IgD-negative memory B cell (primary cell): ENCODE results near the gene BPI. TPM values are rescaled to one million over a fixed set of nuclear protein-coding genes. Genes with fewer than 3 reads are reported as not detected.
A peak's percentile ranks its signal among the peaks of the same experiment; 100 is the strongest.

ENCODE experiments used
- H3K27ac Mint-ChIP-seq, 3 donors: one replicate each; pipeline ENCODE4 v1.8.0; 2020 to 2022; ENCODE audit warnings: mild to moderate bottlenecking in 3 of 3, mixed read lengths in 3 of 3, moderate library complexity in 1 of 3
- H3K27me3 Mint-ChIP-seq: one replicate; pipeline ENCODE4 v1.8.0; 2021; ENCODE audit warnings: mixed read lengths
- H3K36me3 Mint-ChIP-seq: one replicate; pipeline ENCODE4 v1.8.0; 2020; ENCODE audit warnings: mild to moderate bottlenecking, mixed read lengths
- H3K4me1 Mint-ChIP-seq, 3 donors: one replicate each; pipeline ENCODE4 v1.8.0; 2020 to 2022; ENCODE audit warnings: mixed read lengths in 3 of 3, mild to moderate bottlenecking in 1 of 3
- H3K4me3 Mint-ChIP-seq, 4 donors: one replicate each; pipeline ENCODE4 v1.8.0; 2020 to 2022; ENCODE audit warnings: mild to moderate bottlenecking in 4 of 4, mixed read lengths in 4 of 4, moderate library complexity in 3 of 4
- H3K9me3 Mint-ChIP-seq, 3 donors: one replicate each; pipeline ENCODE4 v1.8.0; 2020 to 2021; ENCODE audit warnings: mixed read lengths in 3 of 3, mild to moderate bottlenecking in 1 of 3
- polyA plus RNA-seq: library from polyadenylated mRNA; unstranded; fragments of 300-500 nt; fragmentation: Illumina TruSeq; gene quantifications from one replicate; pipeline ENCODE4 v1.2.3, GENCODE V29; 2021

Gene BPI
- polyA plus RNA-seq, 1 donor from 2014 or later = not detected

GRCh38 chr20:38290829-38291814 lies 12.8 kb upstream of the BPI start:
- Mint-ChIP-seq H3K27me3 (peaks cover 22% of the 10 kb centered on the region), H3K9me3 (peaks cover 0 to 2% (median 0%) of the 10 kb centered on the region in 3 donors), H3K4me1 (peaks cover 0 to 5% (median 1%) of the 10 kb centered on the region in 3 donors), H3K27ac (no peak overlapping the region), H3K36me3 (peaks cover 1% of the 10 kb centered on the region), H3K4me3 (no peak overlapping the region)

- Mint-ChIP-seq H3K27me3 (peaks cover 18% of the 10 kb centered on the region), H3K9me3 (no peaks in the 10 kb centered on the region), H3K36me3 (peaks cover 1% of the 10 kb centered on the region), H3K4me1 (peaks cover 0 to 5% (median 1%) of the 10 kb centered on the region in 3 donors), H3K4me3 (no peak overlapping the region), H3K27ac (peak overlapping the region in 1 of 3 donors; percentile 78)
Observed at GRCh38 chr20:38291966-38292365, 12.0 kb upstream of the BPI start.

- peaks cover 1% of the 10 kb centered on the region for H3K36me3 Mint-ChIP-seq
- H3K9me3 Mint-ChIP-seq = no peaks in the 10 kb centered on the region
- H3K4me1 Mint-ChIP-seq = peaks cover 0 to under 1% (median under 1%) of the 10 kb centered on the region in 3 donors
- no peak overlapping the region for H3K4me3 Mint-ChIP-seq
- H3K27ac Mint-ChIP-seq = no peak overlapping the region
- peaks cover 13% of the 10 kb centered on the region for H3K27me3 Mint-ChIP-seq
Observed at GRCh38 chr20:38293491-38294065, 10.4 kb upstream of the BPI start.

- H3K27me3 Mint-ChIP-seq = peaks cover 16% of the 10 kb centered on the region
- H3K36me3 Mint-ChIP-seq = peaks cover 1% of the 10 kb centered on the region
- no peak overlapping the region for H3K27ac Mint-ChIP-seq
- H3K4me1 Mint-ChIP-seq = no peaks in the 10 kb centered on the region
- no peaks in the 10 kb centered on the region for H3K9me3 Mint-ChIP-seq
- no peak overlapping the region for H3K4me3 Mint-ChIP-seq
Observed at GRCh38 chr20:38294076-38294591, 9.8 kb upstream of the BPI start.

- H3K27me3 Mint-ChIP-seq = peaks cover 15% of the 10 kb centered on the region
- H3K36me3 Mint-ChIP-seq = peaks cover 1% of the 10 kb centered on the region
- no peak overlapping the region for H3K27ac Mint-ChIP-seq
- H3K4me3 Mint-ChIP-seq = no peak overlapping the region
- no peaks in the 10 kb centered on the region for H3K9me3 Mint-ChIP-seq
- H3K4me1 Mint-ChIP-seq = no peaks in the 10 kb centered on the region
Observed at GRCh38 chr20:38295811-38296210, 8.1 kb upstream of the BPI start.

- Mint-ChIP-seq H3K27me3 (peaks cover 14% of the 10 kb centered on the region), H3K4me1 (no peaks in the 10 kb centered on the region), H3K36me3 (peaks cover 1% of the 10 kb centered on the region), H3K9me3 (no peaks in the 10 kb centered on the region), H3K4me3 (no peak overlapping the region), H3K27ac (no peak overlapping the region)
Observed at GRCh38 chr20:38296433-38296832, 7.5 kb upstream of the BPI start.

GRCh38 chr20:38297916-38298674 lies 5.9 kb upstream of the BPI start:
- Mint-ChIP-seq H3K36me3 (no peaks in the 10 kb centered on the region), H3K4me3 (no peak overlapping the region), H3K27ac (no peak overlapping the region), H3K4me1 (peaks cover 0 to under 1% (median 0%) of the 10 kb centered on the region in 3 donors), H3K9me3 (no peaks in the 10 kb centered on the region), H3K27me3 (peaks cover 19% of the 10 kb centered on the region)

- Mint-ChIP-seq H3K4me1 (peaks cover 3 to 6% (median 5%) of the 10 kb centered on the region in 3 donors), H3K4me3 (no peak overlapping the region), H3K27ac (no peak overlapping the region), H3K9me3 (no peaks in the 10 kb centered on the region), H3K27me3 (peaks cover 26% of the 10 kb centered on the region), H3K36me3 (no peaks in the 10 kb centered on the region)
Observed at GRCh38 chr20:38298768-38299288, 5.1 kb upstream of the BPI start.

GRCh38 chr20:38299963-38300362 lies 4.0 kb upstream of the BPI start:
- H3K4me3 Mint-ChIP-seq = no peak overlapping the region
- H3K27me3 Mint-ChIP-seq = peaks cover 34% of the 10 kb centered on the region
- no peaks in the 10 kb centered on the region for H3K36me3 Mint-ChIP-seq
- H3K9me3 Mint-ChIP-seq = no peaks in the 10 kb centered on the region
- peaks cover 3 to 12% (median 5%) of the 10 kb centered on the region in 3 donors for H3K4me1 Mint-ChIP-seq
- H3K27ac Mint-ChIP-seq = no peak overlapping the region

GRCh38 chr20:38300438-38300837 lies 3.5 kb upstream of the BPI start:
- Mint-ChIP-seq H3K4me1 (peaks cover 3 to 12% (median 5%) of the 10 kb centered on the region in 3 donors), H3K36me3 (no peaks in the 10 kb centered on the region), H3K9me3 (no peaks in the 10 kb centered on the region), H3K27ac (no peak overlapping the region), H3K27me3 (peaks cover 38% of the 10 kb centered on the region), H3K4me3 (no peak overlapping the region)

- Mint-ChIP-seq H3K4me1 (peaks cover 3 to 12% (median 5%) of the 10 kb centered on the region in 3 donors), H3K27me3 (peaks cover 43% of the 10 kb centered on the region), H3K27ac (no peak overlapping the region), H3K4me3 (no peak overlapping the region), H3K36me3 (no peaks in the 10 kb centered on the region), H3K9me3 (no peaks in the 10 kb centered on the region)
Observed at GRCh38 chr20:38301309-38301708, 2.6 kb upstream of the BPI start.

GRCh38 chr20:38302786-38303185 lies 1.2 kb upstream of the BPI start:
- no peak overlapping the region for H3K4me3 Mint-ChIP-seq
- no peak overlapping the region for H3K27ac Mint-ChIP-seq
- no peaks in the 10 kb centered on the region for H3K9me3 Mint-ChIP-seq
- peaks cover 3 to 12% (median 5%) of the 10 kb centered on the region in 3 donors for H3K4me1 Mint-ChIP-seq
- no peaks in the 10 kb centered on the region for H3K36me3 Mint-ChIP-seq
- peaks cover 45% of the 10 kb centered on the region for H3K27me3 Mint-ChIP-seq

- H3K9me3 Mint-ChIP-seq = no peaks in the 10 kb centered on the region
- H3K4me1 Mint-ChIP-seq = peaks cover 3 to 12% (median 5%) of the 10 kb centered on the region in 3 donors
- no peak overlapping the region for H3K4me3 Mint-ChIP-seq
- peaks cover 42% of the 10 kb centered on the region for H3K27me3 Mint-ChIP-seq
- no peak overlapping the region for H3K27ac Mint-ChIP-seq
- H3K36me3 Mint-ChIP-seq = no peaks in the 10 kb centered on the region
Observed at GRCh38 chr20:38304845-38305447, 990 bp downstream of the BPI start.

- Mint-ChIP-seq H3K36me3 (no peaks in the 10 kb centered on the region), H3K9me3 (no peaks in the 10 kb centered on the region), H3K27ac (no peak overlapping the region), H3K4me1 (peaks cover 3 to 12% (median 5%) of the 10 kb centered on the region in 3 donors), H3K4me3 (no peak overlapping the region), H3K27me3 (peaks cover 43% of the 10 kb centered on the region)
Observed at GRCh38 chr20:38305541-38305940, 1.6 kb downstream of the BPI start.
